MG63 (cell line): ENCODE data around the gene BCAS4. TPM values are rescaled to one million over a fixed set of nuclear protein-coding genes. Genes with fewer than 3 reads are reported as not detected.
"Not testable (repeated sequence)": the region's sequence is repeated elsewhere in the genome, so short reads cannot be mapped to it uniquely, and the experiment has no call there.

Experiments used
- DNase-seq: peaks from one replicate; pipeline ENCODE4 v3.0.0-alpha.2; 2020
- H3K27me3 ChIP-seq: fragments of 250-450 bp; sonication (Bioruptor Pico); 2 replicates; pipeline ENCODE4 v1.5.1; 2020; ENCODE audit warnings: mild to moderate bottlenecking, moderate library complexity
- H3K36me3 ChIP-seq: fragments of 250-450 bp; sonication (Bioruptor Pico); 2 replicates; pipeline ENCODE4 v1.5.1; 2020; ENCODE audit warnings: mild to moderate bottlenecking, moderate library complexity
- H3K4me3 ChIP-seq: fragments of 250-450 bp; sonication (Bioruptor Pico); 2 replicates; pipeline ENCODE4 v1.5.1; 2020; ENCODE audit warnings: mild to moderate bottlenecking, moderate library complexity
- H3K9me3 ChIP-seq: fragments of 250-450 bp; sonication (Bioruptor Pico); 2 replicates; pipeline ENCODE4 v1.5.1; 2020; ENCODE audit warnings: mild to moderate bottlenecking, moderate library complexity
- total RNA-seq: library from RNA; depleted of rRNA; stranded (reverse); fragments of >200 nt; shearing (Covaris generic); gene quantifications from 2 replicates; pipeline ENCODE4 v1.2.3, GENCODE V29; 2014; ENCODE audit warnings: low replicate concordance; rRNA removed

The BCAS4 gene
- 13.1 and 23.4 TPM in 2 replicates for total RNA-seq

GRCh38 chr20:50794846-50795634, at the start of gene BCAS4:
Gene BCAS4 (plus strand): TSS chr20:50795061. CDS start chr20:50795084, 23 bp downstream.
- no peaks in the 10 kb centered on the region for H3K9me3 ChIP-seq
- no peaks in the 10 kb centered on the region for H3K27me3 ChIP-seq
- H3K36me3 ChIP-seq, result no peaks in the 10 kb centered on the region
- peak; percentile 86 for DNase-seq
- peak within 1 kb of the TSS; percentile 92 for H3K4me3 ChIP-seq

GRCh38 chr20:50745634-50746137, 49.2 kb upstream of the BCAS4 start:
- Histone ChIP-seq H3K9me3 (no peaks in the 10 kb centered on the region), H3K27me3 (no peaks in the 10 kb centered on the region), H3K36me3 (no peaks in the 10 kb centered on the region), H3K4me3 (no peak overlapping the region)
- DNase-seq, result no peak

DNA sequence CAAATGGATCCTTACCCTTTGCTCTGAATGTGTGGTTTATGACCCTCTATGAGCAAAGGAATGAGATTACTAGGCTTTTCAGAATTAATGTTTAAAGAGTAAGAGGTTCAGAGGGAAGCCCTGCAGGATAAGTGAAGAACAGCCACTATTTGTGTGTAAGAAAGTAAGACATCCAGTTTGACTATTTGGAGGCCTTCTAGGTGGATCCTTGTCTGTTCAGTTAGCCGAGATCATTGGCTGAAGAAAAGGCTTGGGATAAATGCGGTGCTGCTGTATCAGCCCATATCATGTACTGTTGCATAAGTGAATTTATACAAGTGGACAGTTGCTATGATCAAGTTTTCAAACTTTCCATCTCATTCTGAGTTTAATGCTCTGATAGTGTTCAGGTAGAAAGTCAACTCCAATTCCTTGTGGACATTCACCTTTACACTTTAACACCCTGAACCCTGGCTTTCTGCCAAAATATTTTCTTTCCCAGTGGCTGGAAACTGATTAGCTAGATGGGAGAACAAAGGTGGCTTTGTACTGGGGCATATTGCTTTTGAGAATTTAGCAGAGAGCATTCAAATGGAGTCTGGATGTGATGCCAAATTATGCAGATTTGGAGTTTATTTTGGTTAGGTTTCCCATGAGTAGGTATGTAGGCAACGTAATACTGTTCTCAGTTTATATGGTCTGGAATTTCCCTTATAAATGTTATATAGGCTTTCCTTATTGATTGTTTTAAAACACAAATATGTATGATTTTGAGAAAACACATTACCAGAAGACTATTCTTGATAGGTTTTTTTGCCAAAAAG, 48.5 kb upstream of the BCAS4 start:
- no peak overlapping the region for H3K4me3 ChIP-seq
- H3K36me3 ChIP-seq, result no peaks in the 10 kb centered on the region
- H3K27me3 ChIP-seq, result no peaks in the 10 kb centered on the region
- DNase-seq, result no peak
- no peaks in the 10 kb centered on the region for H3K9me3 ChIP-seq

DNA sequence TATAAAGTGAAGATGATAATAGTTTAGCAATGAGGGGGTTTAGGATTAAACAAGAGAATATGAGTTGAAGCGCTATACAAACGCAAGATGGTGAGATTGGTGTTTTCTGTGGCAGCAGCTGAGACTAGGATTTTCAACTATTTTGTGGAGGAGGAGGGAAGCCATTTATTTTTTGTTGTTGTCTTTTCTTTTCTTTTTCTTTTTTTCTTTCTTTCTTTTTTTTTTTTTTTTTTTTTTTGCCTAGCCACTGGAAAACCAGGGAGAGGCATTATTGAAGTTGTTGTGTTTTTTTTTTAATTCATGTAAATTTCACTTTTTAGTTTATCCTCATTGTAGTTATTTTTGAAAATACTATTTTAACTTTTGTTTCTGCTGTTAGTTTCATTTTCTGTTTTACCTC, 47.6 kb upstream of the BCAS4 start:
- H3K4me3 ChIP-seq, result no peak overlapping the region

GRCh38 chr20:50750145-50750671, 44.7 kb upstream of the BCAS4 start:
- DNase-seq, result no peak
- H3K36me3 ChIP-seq, result no peaks in the 10 kb centered on the region
- H3K27me3 ChIP-seq, result no peaks in the 10 kb centered on the region
- no peak overlapping the region for H3K4me3 ChIP-seq
- no peaks in the 10 kb centered on the region for H3K9me3 ChIP-seq

More for the DNA sequence above, 47.6 kb upstream of the BCAS4 start:
- H3K36me3 ChIP-seq, result no peaks in the 10 kb centered on the region
- no peaks in the 10 kb centered on the region for H3K9me3 ChIP-seq
- no peaks in the 10 kb centered on the region for H3K27me3 ChIP-seq
- DNase-seq, result no peak

DNA sequence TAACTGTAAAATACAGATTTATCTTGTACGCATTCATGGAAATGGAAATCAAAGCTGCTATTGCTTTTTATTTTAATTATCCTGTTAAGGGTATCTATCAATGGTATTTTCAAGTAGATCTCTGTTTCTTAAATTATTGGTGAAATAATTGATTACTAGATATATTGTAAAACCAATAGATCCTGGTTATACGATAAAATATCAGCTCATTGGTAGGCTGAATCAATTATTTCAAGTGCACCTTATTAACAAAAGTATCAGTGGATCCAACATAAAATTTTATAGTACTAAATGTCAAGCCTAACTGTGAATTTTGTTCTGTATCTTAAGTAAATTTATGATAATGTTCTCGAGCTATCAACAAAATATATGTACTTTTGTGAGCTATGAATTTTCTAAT, 41.7 kb upstream of the BCAS4 start:
- Histone ChIP-seq H3K27me3 (no peaks in the 10 kb centered on the region), H3K9me3 (no peaks in the 10 kb centered on the region), H3K36me3 (no peaks in the 10 kb centered on the region), H3K4me3 (no peak overlapping the region)
- no peak for DNase-seq

DNA sequence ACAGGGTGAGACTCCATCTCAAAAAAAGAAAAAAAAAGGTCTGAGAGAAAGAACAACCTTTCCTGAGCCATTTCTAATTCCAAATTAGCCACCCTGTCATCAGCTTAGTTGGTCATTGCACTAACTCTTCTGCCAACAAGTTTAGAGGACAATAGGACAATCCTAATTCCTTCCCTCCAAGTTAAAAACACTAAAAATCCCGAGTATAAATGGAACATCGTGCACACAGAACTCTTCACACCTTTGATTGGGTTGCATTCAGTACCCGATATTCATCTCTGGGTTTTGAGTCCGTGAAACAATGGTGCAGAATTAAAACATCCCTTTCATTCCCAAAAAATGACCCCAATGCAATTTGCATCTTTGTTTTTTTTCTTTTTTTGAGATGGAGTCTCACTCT, 40.4 kb upstream of the BCAS4 start:
- no peak for DNase-seq
- no peaks in the 10 kb centered on the region for H3K9me3 ChIP-seq
- no peaks in the 10 kb centered on the region for H3K36me3 ChIP-seq
- H3K4me3 ChIP-seq, result no peak overlapping the region
- no peaks in the 10 kb centered on the region for H3K27me3 ChIP-seq

- H3K4me3 ChIP-seq, result no peak overlapping the region
- H3K9me3 ChIP-seq, result no peaks in the 10 kb centered on the region
- DNase-seq, result no peak
- H3K27me3 ChIP-seq, result no peaks in the 10 kb centered on the region
- H3K36me3 ChIP-seq, result no peaks in the 10 kb centered on the region
Measured at GRCh38 chr20:50756447-50756846, 38.4 kb upstream of the BCAS4 start.

DNA sequence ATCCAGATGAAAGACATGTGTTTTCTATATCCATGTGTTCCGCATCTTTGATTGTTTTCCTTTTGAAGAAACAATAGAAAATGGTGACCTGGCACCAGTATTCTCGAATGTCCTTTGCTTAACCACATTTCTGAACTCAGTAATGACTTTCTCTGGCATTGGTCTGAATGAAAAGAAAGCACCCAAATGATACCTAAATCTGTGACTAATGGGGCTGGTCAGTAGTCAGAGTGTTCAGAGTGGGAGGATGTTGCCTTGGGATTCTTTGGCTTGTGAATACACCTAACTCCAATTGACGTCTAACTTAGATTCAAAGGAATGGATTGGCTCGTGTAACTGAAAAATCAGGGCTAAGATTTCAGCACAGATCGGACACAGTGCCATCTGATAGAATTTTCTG, 36.4 kb upstream of the BCAS4 start:
- no peak for DNase-seq
- Histone ChIP-seq H3K27me3 (no peaks in the 10 kb centered on the region), H3K36me3 (no peaks in the 10 kb centered on the region), H3K9me3 (no peaks in the 10 kb centered on the region), H3K4me3 (no peak overlapping the region)

- DNase-seq, result no peak
- Histone ChIP-seq H3K9me3 (no peaks in the 10 kb centered on the region), H3K27me3 (no peaks in the 10 kb centered on the region), H3K36me3 (no peaks in the 10 kb centered on the region), H3K4me3 (no peak overlapping the region)
Measured at GRCh38 chr20:50758992-50759391, 35.9 kb upstream of the BCAS4 start.

GRCh38 chr20:50759678-50760077, 35.2 kb upstream of the BCAS4 start:
- no peaks in the 10 kb centered on the region for H3K9me3 ChIP-seq

GRCh38 chr20:50762045-50762422, 32.8 kb upstream of the BCAS4 start:
- Histone ChIP-seq H3K4me3 (no peak overlapping the region), H3K9me3 (no peaks in the 10 kb centered on the region), H3K36me3 (no peaks in the 10 kb centered on the region), H3K27me3 (no peaks in the 10 kb centered on the region)
- peak; percentile 43 for DNase-seq

More at GRCh38 chr20:50759678-50760077, 35.2 kb upstream of the BCAS4 start:
- no peaks in the 10 kb centered on the region for H3K27me3 ChIP-seq
- no peaks in the 10 kb centered on the region for H3K36me3 ChIP-seq
- no peak for DNase-seq
- no peak overlapping the region for H3K4me3 ChIP-seq

DNA sequence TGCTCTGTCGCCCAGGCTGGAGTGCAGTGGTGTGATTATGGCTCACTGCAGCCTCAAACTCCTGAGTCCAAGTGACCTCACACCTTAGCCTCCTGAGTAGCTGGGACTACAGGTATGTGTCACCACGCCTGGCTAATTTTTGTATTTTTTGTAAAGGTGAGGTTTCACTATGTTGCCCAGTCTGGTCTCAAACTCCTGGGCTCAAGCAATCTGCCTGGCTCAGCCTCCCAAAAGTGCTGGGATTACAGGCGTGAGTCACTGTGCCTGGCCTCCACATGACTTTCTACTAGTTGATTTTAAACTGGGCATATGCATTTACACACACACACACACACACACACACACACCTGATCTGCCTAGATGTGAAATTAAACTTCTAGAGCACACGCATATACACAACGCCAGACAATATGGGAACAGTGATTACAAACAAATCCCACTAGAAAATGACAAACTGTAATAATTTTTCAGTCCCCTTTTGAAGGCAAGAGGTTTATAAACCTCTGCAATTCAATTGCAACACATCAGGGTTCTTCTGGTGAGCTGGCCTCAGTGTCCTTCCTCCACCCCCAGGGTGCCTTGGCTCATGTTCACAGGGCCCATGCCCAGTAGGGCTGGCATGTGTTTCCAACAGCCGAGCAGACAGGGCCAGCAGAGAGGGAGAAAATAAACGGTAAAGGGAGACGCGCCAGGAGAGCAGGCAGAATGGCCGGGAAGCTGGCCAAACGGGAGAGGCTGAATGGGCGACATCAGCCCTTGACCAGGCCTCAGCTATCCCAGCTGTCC, 32.2 kb upstream of the BCAS4 start:
- Histone ChIP-seq H3K4me3 (no peak overlapping the region), H3K27me3 (no peaks in the 10 kb centered on the region), H3K9me3 (no peaks in the 10 kb centered on the region), H3K36me3 (no peaks in the 10 kb centered on the region)
- DNase-seq, result peak; percentile 99

DNA sequence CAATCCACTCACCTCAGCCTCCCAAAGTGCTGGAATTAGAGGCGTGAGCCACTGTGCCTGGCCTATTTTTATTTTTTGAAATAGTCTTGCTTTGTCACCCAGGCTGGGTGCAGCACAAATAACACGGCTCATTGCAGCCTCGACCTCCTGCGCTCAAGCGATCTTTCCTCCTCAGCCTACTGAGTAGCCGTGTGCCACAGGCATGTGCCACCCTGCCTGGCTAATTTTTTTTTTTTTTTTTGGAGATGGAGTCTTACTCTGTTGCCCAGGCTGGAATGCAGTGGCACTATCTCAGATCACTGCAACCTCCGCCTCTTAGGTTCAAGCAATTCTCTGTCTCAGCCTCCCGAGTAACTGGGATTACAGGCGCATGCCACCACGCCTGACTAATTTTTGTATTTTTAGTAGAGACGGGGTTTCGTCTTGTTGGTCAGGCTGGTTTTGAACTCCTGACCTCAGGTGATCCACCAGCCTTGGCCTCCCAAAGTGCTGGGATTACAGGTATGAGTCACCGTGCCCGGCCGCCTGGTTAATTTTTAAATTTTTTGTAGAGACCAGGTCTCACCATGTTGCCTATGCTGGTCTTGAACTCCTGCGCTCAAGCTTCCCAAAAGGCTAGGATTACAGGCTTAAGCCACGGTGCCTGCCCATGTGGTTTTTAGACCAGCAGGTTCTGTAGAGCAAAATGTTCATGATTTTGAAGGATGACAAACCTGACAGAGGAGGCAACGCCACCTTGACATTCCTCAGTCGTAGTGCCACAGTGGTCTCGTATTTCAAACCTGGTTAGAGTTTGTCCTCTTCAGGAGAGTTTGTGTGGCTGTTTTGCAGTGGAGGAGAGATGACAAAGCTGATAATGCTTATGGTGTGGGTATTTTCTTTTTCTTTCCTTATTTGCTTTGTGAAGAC, 31.1 kb upstream of the BCAS4 start:
- H3K36me3 ChIP-seq, H3K27me3 ChIP-seq, H3K9me3 ChIP-seq, DNase-seq, H3K4me3 ChIP-seq: not testable (repeated sequence)

GRCh38 chr20:50765251-50765650, 29.6 kb upstream of the BCAS4 start:
- peak; percentile 53 for DNase-seq
- not testable (repeated sequence) for H3K4me3 ChIP-seq, H3K36me3 ChIP-seq, H3K9me3 ChIP-seq, H3K27me3 ChIP-seq

GRCh38 chr20:50765674-50766073, 29.2 kb upstream of the BCAS4 start:
- H3K4me3 ChIP-seq, result no peak overlapping the region
- no peaks in the 10 kb centered on the region for H3K9me3 ChIP-seq
- no peaks in the 10 kb centered on the region for H3K36me3 ChIP-seq
- H3K27me3 ChIP-seq, result no peaks in the 10 kb centered on the region
- no peak for DNase-seq
